ENCODE data around the gene GBX2. TPM values are rescaled to one million over a fixed set of nuclear protein-coding genes. Genes with fewer than 3 reads are reported as not detected.

Gene GBX2
- total RNA-seq, 6 experiments from 2014 or later, result not detected

GRCh38 chr2:236125541-236125940 is 42.6 kb downstream of the GBX2 start:
- Histone ChIP-seq H3K4me3 (no peak overlapping the region), H3K27me3 (no peaks in the 10 kb centered on the region), H3K4me1 (no peaks in the 10 kb centered on the region), H3K36me3 (no peaks in the 10 kb centered on the region), H3K27ac (no peak overlapping the region), H3K9me3 (no peaks in the 10 kb centered on the region)
- WGBS (ENCODE audit: insufficient coverage, low coverage, low lambda C conversion rate, missing lambda C conversion rate), result 94% methylated on average over 9 of the region's 16 CpGs
- intact Hi-C loops (cut with DNase I), result no loop called here
- ATAC-seq (no peak), DNase-seq (peak in 1 of 3 donors; percentile 9)
- TF ChIP-seq CTCF (IDR thresholded peaks at IDR 0.05) (no peak), POLR2A (IDR thresholded peaks at IDR 0.05) (no peak)

GRCh38 chr2:236124182-236124893 is 43.8 kb downstream of the GBX2 start:
- Histone ChIP-seq H3K27me3 (no peaks in the 10 kb centered on the region), H3K4me1 (no peaks in the 10 kb centered on the region), H3K36me3 (no peaks in the 10 kb centered on the region), H3K9me3 (no peaks in the 10 kb centered on the region), H3K27ac (no peak overlapping the region), H3K4me3 (no peak overlapping the region)
- DNase-seq (peak in 1 of 3 donors; percentile 31), ATAC-seq (no peak)
- intact Hi-C loops (cut with DNase I), result no loop called here
- TF ChIP-seq CTCF (IDR thresholded peaks at IDR 0.05) (no peak), POLR2A (IDR thresholded peaks at IDR 0.05) (no peak)
- 93% methylated on average over 21 of the region's 30 CpGs for WGBS (ENCODE audit: insufficient coverage, low coverage, low lambda C conversion rate, missing lambda C conversion rate)

- no peak for TF ChIP-seq CTCF (IDR thresholded peaks at IDR 0.05)
- TF ChIP-seq POLR2A (IDR thresholded peaks at IDR 0.05), result no peak
- Histone ChIP-seq H3K9me3 (no peaks in the 10 kb centered on the region), H3K4me1 (no peaks in the 10 kb centered on the region), H3K4me3 (no peak overlapping the region), H3K27me3 (no peaks in the 10 kb centered on the region), H3K36me3 (no peaks in the 10 kb centered on the region), H3K27ac (no peak overlapping the region)
- no peak for ATAC-seq
- WGBS (ENCODE audit: insufficient coverage, low coverage, low lambda C conversion rate, missing lambda C conversion rate), result 94% methylated on average over 15 of the region's 19 CpGs
- peak in 1 of 3 donors; percentile 53 for DNase-seq
- intact Hi-C loops (cut with DNase I), result no loop called here
Measured at GRCh38 chr2:236123716-236124115, 44.5 kb downstream of the GBX2 start.

DNA sequence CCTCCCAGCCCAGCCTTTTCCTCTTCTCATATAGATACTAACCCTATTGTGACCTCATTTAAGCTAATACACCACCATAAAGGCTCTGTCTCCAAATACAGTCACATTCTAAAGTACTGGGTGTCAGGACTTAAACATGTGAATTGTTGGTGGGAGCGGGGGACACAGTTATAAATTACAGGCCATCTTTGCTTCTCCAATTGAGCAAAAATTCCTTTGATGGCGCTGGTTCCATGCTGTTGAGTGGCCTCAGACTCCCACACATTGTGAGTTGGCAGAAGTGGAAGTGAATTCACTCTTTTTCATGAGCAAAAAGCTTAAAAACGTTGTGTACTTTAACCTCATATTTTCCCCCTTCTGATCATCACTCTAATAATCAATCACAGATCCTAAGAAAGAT is 46.0 kb downstream of the GBX2 start:
- Histone ChIP-seq H3K4me1 (no peaks in the 10 kb centered on the region), H3K4me3 (no peak overlapping the region), H3K36me3 (no peaks in the 10 kb centered on the region), H3K27ac (no peak overlapping the region), H3K27me3 (no peaks in the 10 kb centered on the region), H3K9me3 (no peaks in the 10 kb centered on the region)
- intact Hi-C loops (cut with DNase I), result no loop called here
- no peak for ATAC-seq
- peak in 1 of 3 donors; percentile 5 for DNase-seq
- WGBS (ENCODE audit: insufficient coverage, low coverage, low lambda C conversion rate, missing lambda C conversion rate), result 77% methylated on average over 3 of the region's 3 CpGs
- TF ChIP-seq CTCF (IDR thresholded peaks at IDR 0.05) (no peak), POLR2A (IDR thresholded peaks at IDR 0.05) (no peak)
